Natural killer cell (primary cell): ENCODE results near the gene LAMC1. TPM values are rescaled to one million over a fixed set of nuclear protein-coding genes. Genes with fewer than 3 reads are reported as not detected.
"Not testable (repeated sequence)": the region's sequence is repeated elsewhere in the genome, so short reads cannot be mapped to it uniquely, and the experiment has no call there.

ENCODE experiments used
- ATAC-seq, 3 donors: fragments of 150-1000 bp in 2 of 3; fragments of 200-7000 bp in 1 of 3; cut with Tn5 transposase; 1 replicate in 1 of 3; 2 replicates in 2 of 3; pipeline ENCODE4 v1.10.0; 2021; ENCODE audit warnings: mild to moderate bottlenecking in 2 of 3, moderate library complexity in 2 of 3
- DNase-seq, 2 donors: peaks; one replicate each; pipeline versions ENCODE4 v3.0.0 to v3.0.0-alpha.2; 2013 to 2021; ENCODE audit warnings: mixed read lengths in 1 of 2
- H3K27ac ChIP-seq: one replicate; pipeline ENCODE4 v1.5.1; 2013; ENCODE audit warnings: mild to moderate bottlenecking, low read length
- H3K27me3 ChIP-seq: one replicate; pipeline ENCODE4 v1.6.1; 2013; ENCODE audit warnings: low read length; ENCODE audit not compliant: control insufficient read depth, insufficient read depth
- H3K36me3 ChIP-seq: one replicate; pipeline ENCODE4 v1.6.1; 2013; ENCODE audit warnings: low read length; ENCODE audit not compliant: control insufficient read depth, insufficient read depth
- H3K4me1 ChIP-seq: one replicate; pipeline ENCODE4 v1.6.1; 2013; ENCODE audit warnings: low read length; ENCODE audit not compliant: control insufficient read depth, insufficient read depth
- H3K4me3 ChIP-seq: one replicate; pipeline ENCODE4 v1.5.1; 2013; ENCODE audit warnings: low read length
- H3K9me3 ChIP-seq: one replicate; pipeline ENCODE4 v1.6.1; 2013; ENCODE audit warnings: low read length; ENCODE audit not compliant: control insufficient read depth, insufficient read depth
- H3K27ac Mint-ChIP-seq, 2 donors: one replicate each; pipeline ENCODE4 v1.8.0; 2022; ENCODE audit warnings: mild to moderate bottlenecking in 2 of 2, mixed read lengths in 2 of 2, moderate library complexity in 1 of 2
- H3K27me3 Mint-ChIP-seq, 2 donors: one replicate each; pipeline ENCODE4 v1.8.0; 2022; ENCODE audit warnings: low read depth in 2 of 2, mixed read lengths in 2 of 2
- H3K36me3 Mint-ChIP-seq: one replicate; pipeline ENCODE4 v1.8.0; 2022; ENCODE audit warnings: mixed read lengths
- H3K4me1 Mint-ChIP-seq, 2 donors: one replicate each; pipeline ENCODE4 v1.8.0; 2022; ENCODE audit warnings: mixed read lengths in 2 of 2
- H3K4me3 Mint-ChIP-seq: one replicate; pipeline ENCODE4 v1.8.0; 2022; ENCODE audit warnings: mild to moderate bottlenecking, moderate library complexity, mixed read lengths
- H3K9me3 Mint-ChIP-seq, 2 donors: one replicate each; pipeline ENCODE4 v1.8.0; 2022; ENCODE audit warnings: mixed read lengths in 2 of 2
- CTCF ChIP-seq: fragments of 200-600 bp; IDR thresholded peaks from one replicate; pipeline ENCODE4 v1.8.0; 2022; ENCODE audit warnings: antibody characterized with exemption
- WGBS: methylation state at CpG from one replicate; pipeline ENCODE4 v1.1.7; 2013; ENCODE audit warnings: missing lambda C conversion rate; ENCODE audit not compliant: insufficient coverage; 5-methylcytosine and 5-hydroxymethylcytosine counted together
- intact Hi-C: fragments of 100-400 bp; cut with micrococcal nuclease; formaldehyde crosslinking; loops from one replicate; pipeline ENCODE4 v1.14.2; 2022
- total RNA-seq, 4 donors: library from RNA; stranded (reverse); fragments of 120-200 nt in 1 of 4; gene quantifications; one replicate each; pipeline versions ENCODE4 v1.2.3 to v1.2.4, GENCODE V29; 2013 to 2022

Gene LAMC1
- total RNA-seq, 3 donors from 2014 or later (not counting 1 experiment from before 2014, with no cell fraction given): 0.33 to 0.66 (median 0.58) TPM

GRCh38 chr1:183070234-183070922 lies 47.2 kb downstream of the LAMC1 start:
- Mint-ChIP-seq H3K27ac (no peak overlapping the region), H3K27me3 (peaks cover 0 to 4% of the 10 kb centered on the region in 2 donors), H3K4me3 (no peak overlapping the region), H3K4me1 (peaks cover 0 to 6% of the 10 kb centered on the region in 2 donors), H3K9me3 (no peaks in the 10 kb centered on the region), H3K36me3 (no peaks in the 10 kb centered on the region)
- no peak for TF ChIP-seq CTCF
- Histone ChIP-seq H3K27ac (no peak overlapping the region), H3K4me3 (no peak overlapping the region), H3K36me3 (no peaks in the 10 kb centered on the region), H3K27me3 (no peaks in the 10 kb centered on the region), H3K9me3 (no peaks in the 10 kb centered on the region), H3K4me1 (no peaks in the 10 kb centered on the region)
- WGBS: 54% methylated on average over 2 of the region's 3 CpGs
- intact Hi-C loops: no loop called here
- DNase-seq (no peak), ATAC-seq (no peak)

- ATAC-seq (no peak), DNase-seq (no peak)
- peaks cover 0 to 6% of the 10 kb centered on the region in 2 donors for H3K4me1 Mint-ChIP-seq
- no peak for TF ChIP-seq CTCF
- no peaks in the 10 kb centered on the region for H3K36me3 Mint-ChIP-seq
- intact Hi-C loops: no loop called here
- H3K36me3 ChIP-seq: no peaks in the 10 kb centered on the region
- H3K27ac ChIP-seq: no peak overlapping the region
- no peaks in the 10 kb centered on the region for H3K4me1 ChIP-seq
- H3K4me3 ChIP-seq: no peak overlapping the region
- H3K27ac Mint-ChIP-seq: no peak overlapping the region
- H3K9me3 ChIP-seq: no peaks in the 10 kb centered on the region
- H3K9me3 Mint-ChIP-seq: no peaks in the 10 kb centered on the region
- peaks cover 0 to 6% of the 10 kb centered on the region in 2 donors for H3K27me3 Mint-ChIP-seq
- no peaks in the 10 kb centered on the region for H3K27me3 ChIP-seq
- 22% methylated on average over 2 of the region's 3 CpGs for WGBS
- no peak overlapping the region for H3K4me3 Mint-ChIP-seq
Observed at GRCh38 chr1:183070923-183071618, 47.9 kb downstream of the LAMC1 start.

- H3K4me3 Mint-ChIP-seq, DNase-seq, H3K4me3 ChIP-seq, H3K36me3 ChIP-seq, H3K4me1 ChIP-seq, H3K9me3 ChIP-seq, intact Hi-C loops, H3K27ac Mint-ChIP-seq, H3K4me1 Mint-ChIP-seq, H3K27me3 ChIP-seq, H3K27ac ChIP-seq, ATAC-seq, H3K9me3 Mint-ChIP-seq, H3K36me3 Mint-ChIP-seq: not testable (repeated sequence)
- H3K27me3 Mint-ChIP-seq: peaks cover 0 to 11% of the 10 kb centered on the region in 2 donors
- 94% methylated on average over 7 of the region's 7 CpGs for WGBS
Observed at GRCh38 chr1:183072595-183072994, 49.4 kb downstream of the LAMC1 start.

GRCh38 chr1:183073320-183073719 lies 50.1 kb downstream of the LAMC1 start:
- Histone ChIP-seq H3K9me3 (no peaks in the 10 kb centered on the region), H3K4me1 (no peaks in the 10 kb centered on the region), H3K27ac (no peak overlapping the region), H3K27me3 (no peaks in the 10 kb centered on the region), H3K4me3 (no peak overlapping the region), H3K36me3 (no peaks in the 10 kb centered on the region)
- intact Hi-C loops: no loop called here
- Mint-ChIP-seq H3K27me3 (peaks cover 0 to 11% of the 10 kb centered on the region in 2 donors), H3K4me1 (peaks cover 0 to 6% of the 10 kb centered on the region in 2 donors), H3K9me3 (no peaks in the 10 kb centered on the region), H3K27ac (no peak overlapping the region), H3K36me3 (no peaks in the 10 kb centered on the region), H3K4me3 (no peak overlapping the region)
- DNase-seq (no peak), ATAC-seq (no peak)
- no peak for TF ChIP-seq CTCF
